Pancreas (tissue), 10 donors: ENCODE data around the gene TMEM52. TPM values are rescaled to one million over a fixed set of nuclear protein-coding genes. Genes with fewer than 3 reads are reported as not detected.

ENCODE experiments used
- ATAC-seq, 4 donors: fragments of 200-7000 bp; cut with Tn5 transposase; one replicate each; pipeline versions ENCODE4 v1.8.0 to v1.9.1; 2020; ENCODE audit warnings: mild to moderate bottlenecking in 4 of 4, moderate library complexity in 4 of 4
- DNase-seq, 6 donors: peaks; one replicate each; pipeline ENCODE4 v3.0.0-alpha.2; 2020
- FAIRE-seq: peaks from 2 replicates; lab custom pipeline; 2012; peaks lifted over from hg19 to GRCh38; lab: Jason Lieb, UNC
- H3K27ac ChIP-seq, 4 donors: fragments of 200-600 bp; sonication (generic); 1 replicate in 3 of 4; 2 replicates in 1 of 4; pipeline versions ENCODE4 v1.5.0 to v1.8.0; 2020
- H3K27me3 ChIP-seq, 4 donors: fragments of 200-600 bp; one replicate each; pipeline ENCODE4 v1.8.0; 2021
- H3K36me3 ChIP-seq, 3 donors: fragments of 200-600 bp; sonication (generic) in 1 of 3; one replicate each; pipeline versions ENCODE4 v1.5.0 to v1.8.0; 2020 to 2021
- H3K4me1 ChIP-seq, 3 donors: fragments of 200-600 bp; one replicate each; pipeline ENCODE4 v1.8.0; 2021
- H3K4me3 ChIP-seq, 4 donors: fragments of 200-600 bp; sonication (generic) in 2 of 4; one replicate each; pipeline versions ENCODE4 v1.5.0 to v1.8.0; 2020 to 2021
- H3K9me3 ChIP-seq, 4 donors: fragments of 200-600 bp; one replicate each; pipeline ENCODE4 v1.8.0; 2021
- CTCF ChIP-seq, 4 donors: fragments of 200-600 bp; sonication (generic) in 3 of 4; IDR thresholded peaks; one replicate each; pipeline versions ENCODE4 v1.5.0 to v1.8.0; 2021; ENCODE audit warnings: antibody characterized with exemption in 4 of 4
- WGBS, 2 donors: extraction: QIAGEN DNeasy Blood & Tissue Kit; methylation state at CpG; one replicate each; pipeline ENCODE4 v1.1.7; 2013; 5-methylcytosine and 5-hydroxymethylcytosine counted together
- intact Hi-C, 3 donors: fragments of 100-400 bp; cut with DNase I; formaldehyde crosslinking; loops; one replicate each; pipeline versions ENCODE4 v1.11.1 to v1.14.2; 2022
- polyA plus RNA-seq, 2 donors: library from polyadenylated mRNA; stranded (reverse); fragments of 200-250 nt; gene quantifications; one replicate each; pipeline ENCODE4 v1.2.3, GENCODE V29; 2013
- total RNA-seq, 6 donors: library from RNA; stranded (reverse); fragmentation: NEBNext Ultra II Directional in 4 of 6; extraction: Animal tissue kit (Norgen Biotek cat#: 25700) in 4 of 6; gene quantifications; one replicate each; pipeline versions ENCODE4 v1.2.1 to v1.2.4, GENCODE V29; 2021 to 2023
- donor health status: healthy with polysubstance abuse.
- donor health status: DM: no; HTN: no; CAD: no; lungs with moderate emphysema.
- donor health status: DM: no; HTN: no; CAD: no.
- donor health status: control.
- donor health status: control.
- donor health status: Bipolar disorder and iron deficiency.
- donor health status: DM: yes; HTN: yes; CAD: no.
- donor health status: DM: no; HTN: no; CAD: no.
- donor health status: DM: no; HTN: no; CAD: no.
- donor health status: DM: yes; HTN: yes; CAD: no.

TMEM52 gene
- total and polyA plus RNA-seq, 8 donors: 43.6 to 120 (median 78.6) TPM

GRCh38 chr1:1959840-1960479 lies 40.9 kb upstream of the TMEM52 start:
- FAIRE-seq (no peak), DNase-seq (peak; percentile 77 to 96 (median 89)), ATAC-seq (peak; percentile 94 to 99 (median 96))
- Histone ChIP-seq H3K27me3 (no peaks in the 10 kb centered on the region), H3K4me1 (no peaks in the 10 kb centered on the region), H3K36me3 (no peaks in the 10 kb centered on the region), H3K9me3 (no peaks in the 10 kb centered on the region), H3K4me3 (no peak overlapping the region), H3K27ac (no peak overlapping the region)
- intact Hi-C loops: loop anchor here in 2 of 3 donors (5.0 to 10.0 kb wide), 2 partner anchors 75 to 82 kb away; no protein-coding TSS in a partner anchor
- WGBS, 2 donors: 5 to 8% methylated on average over 23 of the region's 23 CpGs
- peak; percentile 62 to 79 (median 70) for TF ChIP-seq CTCF (IDR thresholded peaks at IDR 0.05)

GRCh38 chr1:1959459-1959839 lies 40.4 kb upstream of the TMEM52 start:
- H3K27me3 ChIP-seq: no peaks in the 10 kb centered on the region
- FAIRE-seq (no peak), DNase-seq (peak in 1 of 6 donors; percentile 50)

GRCh38 chr1:1958071-1958541 lies 39.0 kb upstream of the TMEM52 start:
- no peaks in the 10 kb centered on the region for H3K27me3 ChIP-seq
- H3K27ac ChIP-seq: no peak overlapping the region
- no peaks in the 10 kb centered on the region for H3K9me3 ChIP-seq
- intact Hi-C loops: loop anchor here in 1 of 3 donors (5.0 kb wide), 1 partner anchor 84 kb away; no protein-coding TSS in a partner anchor
- TF ChIP-seq CTCF (IDR thresholded peaks at IDR 0.05): no peak
- no peaks in the 10 kb centered on the region for H3K4me1 ChIP-seq
- WGBS, 2 donors: 77 to 86% methylated on average over 29 of the region's 29 CpGs
- ATAC-seq: no peak
- H3K4me3 ChIP-seq: no peak overlapping the region
- DNase-seq: peak in 1 of 6 donors; percentile 35
- no peaks in the 10 kb centered on the region for H3K36me3 ChIP-seq
- no peak for FAIRE-seq

More at GRCh38 chr1:1959459-1959839, 40.4 kb upstream of the TMEM52 start:
- no peak overlapping the region for H3K27ac ChIP-seq
- intact Hi-C loops: loop anchor here in 1 of 3 donors (5.0 kb wide), 1 partner anchor 83 kb away; no protein-coding TSS in a partner anchor
- WGBS, 2 donors: 63 to 73% methylated on average over 12 of the region's 12 CpGs
- H3K36me3 ChIP-seq: no peaks in the 10 kb centered on the region
- H3K4me3 ChIP-seq: no peak overlapping the region
- H3K4me1 ChIP-seq: no peaks in the 10 kb centered on the region
- ATAC-seq: no peak
- no peak for TF ChIP-seq CTCF (IDR thresholded peaks at IDR 0.05)
- no peaks in the 10 kb centered on the region for H3K9me3 ChIP-seq

DNA sequence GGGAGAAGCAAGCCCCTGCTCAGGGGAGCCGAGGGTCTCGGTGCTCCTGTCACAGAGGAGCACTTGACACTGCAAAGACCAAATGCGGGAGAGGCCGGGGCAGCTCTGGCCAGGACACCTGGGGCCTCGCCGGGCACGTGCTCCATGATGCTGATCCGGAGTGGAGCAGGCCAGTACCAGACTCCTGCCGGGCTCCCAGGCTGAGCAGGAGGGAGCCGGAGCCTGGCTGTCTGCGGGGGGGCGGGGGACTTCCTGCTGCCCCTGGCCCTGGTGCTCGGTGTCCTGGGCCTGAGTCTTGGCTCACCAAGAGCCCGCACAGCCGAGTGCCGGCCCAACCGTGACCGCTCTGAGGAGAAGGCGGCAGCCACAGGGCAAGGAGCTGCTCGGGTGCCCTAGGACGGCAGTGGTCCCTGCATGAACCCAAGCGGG lies 38.5 kb upstream of the TMEM52 start:
- intact Hi-C loops: loop anchor here in 1 of 3 donors (5.0 kb wide), 1 partner anchor 85 kb away; no protein-coding TSS in a partner anchor
- peak in 1 of 6 donors; percentile 74 for DNase-seq
- Histone ChIP-seq H3K4me1 (no peaks in the 10 kb centered on the region), H3K4me3 (no peak overlapping the region), H3K9me3 (no peaks in the 10 kb centered on the region), H3K27me3 (no peaks in the 10 kb centered on the region), H3K36me3 (no peaks in the 10 kb centered on the region), H3K27ac (no peak overlapping the region)
- FAIRE-seq: no peak
- no peak for TF ChIP-seq CTCF (IDR thresholded peaks at IDR 0.05)
- 74 to 83% methylated on average over 17 to 22 of the region's 22 CpGs for WGBS, 2 donors
- ATAC-seq: no peak
